ENCODE data around the gene IL10RB.

IL10RB gene

DNA sequence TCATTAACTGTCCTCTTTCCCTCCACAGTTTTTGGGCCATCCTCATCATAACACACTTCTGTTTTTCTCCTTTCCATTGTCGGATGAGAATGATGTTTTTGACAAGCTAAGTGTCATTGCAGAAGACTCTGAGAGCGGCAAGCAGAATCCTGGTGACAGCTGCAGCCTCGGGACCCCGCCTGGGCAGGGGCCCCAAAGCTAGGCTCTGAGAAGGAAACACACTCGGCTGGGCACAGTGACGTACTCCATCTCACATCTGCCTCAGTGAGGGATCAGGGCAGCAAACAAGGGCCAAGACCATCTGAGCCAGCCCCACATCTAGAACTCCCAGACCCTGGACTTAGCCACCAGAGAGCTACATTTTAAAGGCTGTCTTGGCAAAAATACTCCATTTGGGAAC is 30.0 kb downstream of the IL10RB start:
- TF ChIP-seq, protein P1, sequence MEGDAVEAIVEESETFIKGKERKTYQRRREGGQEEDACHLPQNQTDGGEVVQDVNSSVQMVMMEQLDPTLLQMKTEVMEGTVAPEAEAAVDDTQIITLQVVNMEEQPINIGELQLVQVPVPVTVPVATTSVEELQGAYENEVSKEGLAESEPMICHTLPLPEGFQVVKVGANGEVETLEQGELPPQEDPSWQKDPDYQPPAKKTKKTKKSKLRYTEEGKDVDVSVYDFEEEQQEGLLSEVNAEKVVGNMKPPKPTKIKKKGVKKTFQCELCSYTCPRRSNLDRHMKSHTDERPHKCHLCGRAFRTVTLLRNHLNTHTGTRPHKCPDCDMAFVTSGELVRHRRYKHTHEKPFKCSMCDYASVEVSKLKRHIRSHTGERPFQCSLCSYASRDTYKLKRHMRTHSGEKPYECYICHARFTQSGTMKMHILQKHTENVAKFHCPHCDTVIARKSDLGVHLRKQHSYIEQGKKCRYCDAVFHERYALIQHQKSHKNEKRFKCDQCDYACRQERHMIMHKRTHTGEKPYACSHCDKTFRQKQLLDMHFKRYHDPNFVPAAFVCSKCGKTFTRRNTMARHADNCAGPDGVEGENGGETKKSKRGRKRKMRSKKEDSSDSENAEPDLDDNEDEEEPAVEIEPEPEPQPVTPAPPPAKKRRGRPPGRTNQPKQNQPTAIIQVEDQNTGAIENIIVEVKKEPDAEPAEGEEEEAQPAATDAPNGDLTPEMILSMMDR (IDR thresholded peaks at IDR 0.05; ENCODE audit: control insufficient read depth, extremely low read depth, insufficient read depth): no peak
- no peak for DNase-seq (ENCODE audit: low read depth)
- H3K4me3 ChIP-seq (ENCODE audit: low read depth, low read length): no peak overlapping the region

DNA sequence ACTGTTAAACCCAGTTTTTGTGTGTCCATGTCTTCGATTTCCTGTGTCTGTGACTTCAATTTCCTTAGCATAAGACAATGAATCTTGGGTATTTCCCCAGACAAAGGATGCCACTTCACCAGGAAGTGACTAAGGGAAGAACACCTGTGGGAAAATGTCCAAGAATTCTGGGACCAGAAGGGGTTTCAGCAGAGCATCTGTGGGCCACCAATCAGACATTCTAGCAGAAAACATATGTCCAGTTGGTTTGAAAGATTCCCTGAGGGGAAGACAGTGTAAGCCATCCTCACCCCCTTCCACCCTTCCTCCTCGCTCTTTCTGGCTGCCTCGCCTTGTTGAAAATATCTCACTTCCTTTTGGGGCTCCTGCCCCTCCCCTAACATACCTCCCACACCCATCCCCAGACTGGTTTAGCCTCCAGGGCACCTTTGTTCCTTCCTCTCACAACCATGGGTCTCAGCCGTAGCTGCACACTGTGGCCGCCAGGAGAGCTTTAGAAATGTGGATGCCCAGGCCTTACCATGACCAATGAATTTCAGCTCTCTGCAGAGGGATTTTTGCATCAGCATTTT is 33.1 kb downstream of the IL10RB start:
- DNase-seq (ENCODE audit: low read depth): no peak
- TF ChIP-seq, protein P1 (IDR thresholded peaks at IDR 0.05; ENCODE audit: control insufficient read depth, extremely low read depth, insufficient read depth): no peak
- no peak overlapping the region for H3K4me3 ChIP-seq (ENCODE audit: low read depth, low read length)

DNA sequence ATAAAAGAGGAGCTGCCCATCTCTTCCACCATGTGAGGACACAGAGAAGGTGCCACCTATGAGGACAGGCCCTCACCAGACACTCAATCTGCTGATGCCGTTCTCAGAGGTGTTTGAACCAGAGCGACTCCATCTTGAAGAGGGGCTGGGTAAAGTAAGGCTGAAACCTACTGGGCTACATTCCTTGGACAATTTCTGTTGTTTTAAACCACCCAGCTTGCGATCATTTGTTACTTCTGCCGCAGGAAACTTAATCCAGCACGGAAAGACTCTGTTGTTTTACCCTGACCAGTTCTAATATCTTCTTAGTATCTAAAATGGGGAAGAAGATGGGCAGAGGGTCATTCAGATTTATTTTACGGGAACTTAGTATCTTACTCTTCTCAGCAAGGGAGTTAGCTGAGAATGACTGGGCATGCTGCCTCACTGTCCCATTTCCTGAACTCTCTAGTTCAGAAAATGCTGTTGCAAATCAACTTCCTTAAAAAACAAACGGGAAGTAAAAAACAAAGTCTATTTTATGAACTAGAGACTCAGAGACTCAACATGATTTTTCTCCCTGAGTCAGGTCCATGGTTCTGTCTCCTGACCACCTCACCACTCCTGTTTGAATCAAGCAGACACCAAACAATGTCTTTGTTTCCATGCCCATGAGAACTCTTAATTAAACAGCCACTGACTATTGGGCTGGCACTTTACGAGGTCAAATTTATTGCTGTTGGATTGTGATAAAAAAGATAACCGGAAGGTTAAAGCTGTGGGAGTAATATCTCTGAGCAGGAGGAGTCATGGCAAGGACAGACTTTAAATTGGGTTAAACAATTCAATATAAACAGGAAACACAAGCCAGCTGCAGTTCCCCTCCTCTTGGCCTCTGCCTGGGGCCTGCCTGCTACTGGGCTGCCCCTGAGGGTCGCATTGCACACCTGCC is 34.8 kb downstream of the IL10RB start:
- TF ChIP-seq, protein P1 (IDR thresholded peaks at IDR 0.05; ENCODE audit: control insufficient read depth, extremely low read depth, insufficient read depth): no peak
- H3K4me3 ChIP-seq (ENCODE audit: low read depth, low read length): no peak overlapping the region
- peak; percentile 93 for DNase-seq (ENCODE audit: low read depth)

DNA sequence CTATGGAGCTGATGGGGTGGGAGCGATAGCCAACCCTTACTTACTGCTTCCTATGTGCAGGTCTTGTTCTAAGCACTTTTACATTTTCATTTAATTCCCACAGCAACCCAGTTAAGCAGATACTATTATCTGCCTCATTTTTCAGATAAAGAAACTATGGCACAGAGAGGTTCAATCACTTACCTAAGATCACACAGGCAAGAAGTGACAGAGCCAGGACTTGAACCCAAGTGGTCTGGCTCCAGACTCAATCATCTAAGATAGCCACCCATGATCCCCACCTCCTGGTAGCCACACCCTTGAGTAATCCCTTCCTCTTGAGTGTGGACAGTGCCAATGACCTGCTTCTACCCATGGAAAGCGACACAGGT is 35.5 kb downstream of the IL10RB start:
- TF ChIP-seq, protein P1 (IDR thresholded peaks at IDR 0.05; ENCODE audit: control insufficient read depth, extremely low read depth, insufficient read depth): no peak
- H3K4me3 ChIP-seq (ENCODE audit: low read depth, low read length): no peak overlapping the region
- no peak for DNase-seq (ENCODE audit: low read depth)

DNA sequence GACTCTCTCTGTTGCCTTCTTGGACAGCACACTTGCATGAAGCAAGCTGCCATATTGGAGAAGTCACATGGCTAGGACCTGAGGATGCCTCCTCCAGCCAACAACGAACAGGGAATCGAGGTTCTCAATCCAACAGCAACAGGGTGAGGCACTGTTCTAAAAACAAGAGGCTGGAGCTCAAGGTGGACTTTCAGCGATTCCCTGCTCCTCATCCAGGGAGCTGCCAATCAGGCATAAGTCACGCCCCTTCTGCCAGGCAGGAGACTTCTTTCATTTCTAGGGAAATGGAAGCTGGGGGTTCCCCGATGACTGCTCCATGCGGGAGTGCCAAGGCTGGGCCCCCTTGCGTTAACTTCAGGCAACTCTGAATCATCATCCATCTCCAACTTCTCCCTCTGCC is 35.9 kb downstream of the IL10RB start:
- TF ChIP-seq, protein P1 (IDR thresholded peaks at IDR 0.05; ENCODE audit: control insufficient read depth, extremely low read depth, insufficient read depth): no peak

DNA sequence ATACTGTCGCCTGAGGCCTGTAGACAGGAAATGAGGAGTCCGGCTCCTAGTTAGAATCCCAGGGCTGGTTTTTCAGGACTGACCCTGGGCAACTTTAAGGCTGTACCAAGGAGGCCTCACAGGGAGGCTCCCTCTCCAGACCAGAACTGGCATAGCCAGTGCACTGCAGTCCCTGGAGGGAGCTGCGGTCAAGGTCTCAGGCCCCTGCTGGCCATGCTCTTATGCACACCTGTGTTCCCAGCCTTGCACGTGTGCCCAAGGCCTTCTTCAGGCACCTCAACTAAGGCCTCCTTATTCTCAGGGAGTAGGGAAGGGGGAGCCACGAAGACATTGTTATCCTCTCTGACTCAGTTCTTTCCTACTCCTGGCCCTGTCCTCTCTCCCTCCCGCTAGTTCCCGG is 36.6 kb downstream of the IL10RB start:
- TF ChIP-seq, protein P1 (IDR thresholded peaks at IDR 0.05; ENCODE audit: control insufficient read depth, extremely low read depth, insufficient read depth): no peak
- no peak overlapping the region for H3K4me3 ChIP-seq (ENCODE audit: low read depth, low read length)
- DNase-seq (ENCODE audit: low read depth): no peak

More for the DNA sequence above, 35.9 kb downstream of the IL10RB start:
- H3K4me3 ChIP-seq (ENCODE audit: low read depth, low read length): no peak overlapping the region
- no peak for DNase-seq (ENCODE audit: low read depth)
